H1 (cell line): ENCODE data around the gene PLXDC2.

Source experiments
- BACH1 ChIP-seq: IDR thresholded peaks from 2 replicates; pipeline ENCODE4 v1.6.1; 2012; ENCODE audit warnings: low read length, improper control_type of control experiment
- TAF1 ChIP-seq: IDR thresholded peaks from 2 replicates; pipeline ENCODE4 v1.6.1; 2011; ENCODE audit warnings: mild to moderate bottlenecking, low read depth, low read length

GRCh38 chr10:20300735-20301134 is 484.5 kb downstream of the PLXDC2 start:
- no peak for TF ChIP-seq BACH1
- TF ChIP-seq TAF1: no peak
